Caco-2 (cell line): ENCODE measurements around the gene ESPN. TPM values are rescaled to one million over a fixed set of nuclear protein-coding genes. Genes with fewer than 3 reads are reported as not detected.

Experiments used
- BruUV-seq: library from RNA; stranded (reverse); fragments of 400-500 nt; replicated peaks from 2 replicates; lab custom pipeline; 2021; lab: Mats Ljungman, UMichigan
- CTCF ChIA-PET: fragments of 300-600 bp; sonication (Branson Sonifier 250); formaldehyde crosslinking; loops from one replicate; lab custom pipeline; 2022; ENCODE audit warnings: antibody characterized with exemption; lab: Charles Lee
- POLR2A ChIA-PET: fragments of 300-600 bp; sonication (Branson Sonifier 250); formaldehyde crosslinking; loops from one replicate; lab custom pipeline; 2022; ENCODE audit warnings: antibody characterized with exemption; lab: Charles Lee
- DNase-seq, 2 experiments: peaks; one replicate each; pipeline versions ENCODE4 v3.0.0 to v3.0.0-alpha.2; 2020 to 2022
- H3K27me3 ChIP-seq: replicated peaks from 2 replicates; pipeline ENCODE4 v1.6.0; 2011; ENCODE audit warnings: low read length; ENCODE audit not compliant: control insufficient read depth, insufficient read depth
- H3K36me3 ChIP-seq: 2 replicates; pipeline ENCODE4 v1.5.1; 2011; ENCODE audit warnings: low read length; ENCODE audit not compliant: control insufficient read depth, insufficient read depth
- H3K4me1 ChIP-seq: fragments of 250-450 bp; sonication (Bioruptor Pico); 2 replicates; pipeline ENCODE4 v1.5.1; 2020; ENCODE audit warnings: mild to moderate bottlenecking
- H3K4me3 ChIP-seq: 2 replicates; pipeline ENCODE4 v1.5.1; 2011; ENCODE audit warnings: low read depth, mild to moderate bottlenecking, control low read depth, low read length
- H3K9me3 ChIP-seq: fragments of 250-450 bp; sonication (Bioruptor Pico); 2 replicates; pipeline ENCODE4 v1.5.1; 2020; ENCODE audit warnings: mild to moderate bottlenecking, moderate library complexity
- H3K27ac Mint-ChIP-seq: one replicate; pipeline ENCODE4 v1.8.0; 2022; ENCODE audit warnings: mixed read lengths; ENCODE audit not compliant: unreplicated experiment
- H3K27me3 Mint-ChIP-seq: one replicate; pipeline ENCODE4 v1.8.0; 2022; ENCODE audit warnings: mixed read lengths; ENCODE audit not compliant: insufficient read depth, unreplicated experiment
- H3K36me3 Mint-ChIP-seq: one replicate; pipeline ENCODE4 v1.8.0; 2022; ENCODE audit warnings: mild to moderate bottlenecking, mixed read lengths; ENCODE audit not compliant: insufficient read depth, unreplicated experiment
- H3K4me1 Mint-ChIP-seq: one replicate; pipeline ENCODE4 v1.8.0; 2022; ENCODE audit warnings: low read depth, mixed read lengths; ENCODE audit not compliant: unreplicated experiment
- H3K4me3 Mint-ChIP-seq: one replicate; pipeline ENCODE4 v1.8.0; 2022; ENCODE audit warnings: mild to moderate bottlenecking, moderate library complexity, mixed read lengths; ENCODE audit not compliant: unreplicated experiment
- H3K9me3 Mint-ChIP-seq: one replicate; pipeline ENCODE4 v1.8.0; 2022; ENCODE audit warnings: mixed read lengths; ENCODE audit not compliant: unreplicated experiment
- intact Hi-C: fragments of 100-400 bp; cut with micrococcal nuclease; formaldehyde crosslinking; loops from one replicate; pipeline ENCODE4 v1.10.0; 2022; ENCODE audit not compliant: unreplicated experiment
- total RNA-seq: library from RNA; stranded (reverse); gene quantifications from 2 replicates; pipeline ENCODE4 v1.2.3, GENCODE V29; 2022
- TF ChIP-seq, protein P1 (sequence below), 2 experiments: fragments of 200-600 bp in 1 of 2; IDR thresholded peaks; 1 replicate in 1 of 2; 2 replicates in 1 of 2; pipeline versions ENCODE4 v1.5.1 to v1.8.0; 2011 to 2022; ENCODE audit warnings: antibody characterized with exemption in 1 of 2, control low read depth in 1 of 2, inconsistent platforms in 1 of 2, low read depth in 1 of 2, low read length in 1 of 2, mild to moderate bottlenecking in 1 of 2, moderate library complexity in 1 of 2; ENCODE audit not compliant: insufficient read depth in 1 of 2, severe bottlenecking in 1 of 2, unreplicated experiment in 1 of 2

Gene ESPN
- total RNA-seq, 1 experiment from 2014 or later = 16.3 TPM

DNA sequence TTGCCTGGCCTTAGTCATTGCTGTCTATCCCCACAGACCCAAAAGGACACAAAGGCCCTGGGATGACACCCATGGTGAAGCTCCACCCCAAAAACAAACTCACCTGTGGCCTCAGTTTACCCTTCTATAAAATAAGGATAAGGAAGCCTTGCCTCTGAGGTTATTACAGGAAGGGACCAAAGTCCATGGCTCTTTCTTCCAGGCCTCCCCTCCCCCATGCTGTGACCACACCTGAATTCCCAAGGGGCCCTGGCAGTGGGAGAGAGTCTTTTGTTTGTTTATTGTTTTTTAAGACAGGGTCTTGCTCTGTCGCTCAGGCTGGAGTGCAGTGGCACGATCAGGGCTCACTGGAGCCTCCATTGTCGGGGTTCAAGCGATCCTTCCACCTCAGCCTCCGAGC lies 51.9 kb downstream of the ESPN start:
- intact Hi-C loops = no loop called here

DNA sequence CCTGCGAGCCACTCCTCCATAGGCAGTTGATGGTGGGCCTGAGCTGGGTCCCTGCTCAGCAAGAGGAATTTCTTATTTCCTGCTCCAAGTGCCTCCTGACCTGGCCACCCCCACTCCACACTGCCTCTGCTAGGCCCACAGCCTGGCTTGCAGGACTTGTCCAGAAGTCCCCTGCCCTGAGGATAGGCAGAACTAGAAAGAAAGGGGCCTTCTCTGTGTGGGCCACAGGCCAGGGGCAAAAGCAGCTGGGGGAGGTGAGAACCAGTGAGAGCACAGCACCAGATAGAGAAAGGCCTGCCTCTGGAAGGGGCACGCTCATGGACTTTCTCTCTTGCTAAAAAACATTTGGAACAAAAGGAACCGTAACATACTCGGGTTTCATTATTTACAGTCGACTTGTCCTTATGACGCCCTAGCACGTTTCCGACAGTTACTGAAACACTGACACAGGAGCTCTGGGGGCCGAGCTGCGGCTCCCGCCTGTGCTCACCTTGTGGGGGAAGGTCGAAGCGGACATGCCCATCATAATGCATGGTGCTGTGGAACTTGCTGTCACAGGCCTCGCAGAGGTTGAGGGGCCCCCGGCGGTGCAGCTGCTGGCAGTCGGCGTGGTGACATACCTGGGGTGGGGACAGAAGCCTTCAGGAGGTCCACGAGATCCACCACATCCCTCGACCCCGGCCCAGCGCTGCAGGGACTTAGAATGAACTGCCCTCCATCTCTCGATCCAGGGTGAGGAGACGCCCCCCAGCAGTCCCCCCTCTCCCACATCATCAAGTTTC lies 52.7 kb downstream of the ESPN start:
- peaks cover 15% of the 10 kb centered on the region for H3K36me3 Mint-ChIP-seq
- TF ChIP-seq, protein P1, sequence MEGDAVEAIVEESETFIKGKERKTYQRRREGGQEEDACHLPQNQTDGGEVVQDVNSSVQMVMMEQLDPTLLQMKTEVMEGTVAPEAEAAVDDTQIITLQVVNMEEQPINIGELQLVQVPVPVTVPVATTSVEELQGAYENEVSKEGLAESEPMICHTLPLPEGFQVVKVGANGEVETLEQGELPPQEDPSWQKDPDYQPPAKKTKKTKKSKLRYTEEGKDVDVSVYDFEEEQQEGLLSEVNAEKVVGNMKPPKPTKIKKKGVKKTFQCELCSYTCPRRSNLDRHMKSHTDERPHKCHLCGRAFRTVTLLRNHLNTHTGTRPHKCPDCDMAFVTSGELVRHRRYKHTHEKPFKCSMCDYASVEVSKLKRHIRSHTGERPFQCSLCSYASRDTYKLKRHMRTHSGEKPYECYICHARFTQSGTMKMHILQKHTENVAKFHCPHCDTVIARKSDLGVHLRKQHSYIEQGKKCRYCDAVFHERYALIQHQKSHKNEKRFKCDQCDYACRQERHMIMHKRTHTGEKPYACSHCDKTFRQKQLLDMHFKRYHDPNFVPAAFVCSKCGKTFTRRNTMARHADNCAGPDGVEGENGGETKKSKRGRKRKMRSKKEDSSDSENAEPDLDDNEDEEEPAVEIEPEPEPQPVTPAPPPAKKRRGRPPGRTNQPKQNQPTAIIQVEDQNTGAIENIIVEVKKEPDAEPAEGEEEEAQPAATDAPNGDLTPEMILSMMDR (IDR thresholded peaks at IDR 0.05; ENCODE audit: insufficient read depth in 1 of 2, low read depth in 1 of 2, low read length in 1 of 2, severe bottlenecking in 1 of 2, unreplicated experiment in 1 of 2) = no peak
- DNase-seq = peak in 1 of 2 experiments; percentile 60
- CTCF ChIA-PET = interaction anchor here (1.0 to 1.8 kb wide), 3 partner anchors 9 to 37 kb away, joined by 4 to 5 read pairs (median 5); no protein-coding TSS in a partner anchor
- POLR2A ChIA-PET = no interaction called here
- intact Hi-C loops = no loop called here
- Histone ChIP-seq H3K4me1 (peaks cover 37% of the 10 kb centered on the region), H3K36me3 (no peaks in the 10 kb centered on the region; the same call in 1 of the 2 replicates), H3K9me3 (no peaks in the 10 kb centered on the region), H3K4me3 (no peak overlapping the region), H3K27me3 (no peaks in the 10 kb centered on the region)
- H3K27me3 Mint-ChIP-seq = no peaks in the 10 kb centered on the region
- no peaks in the 10 kb centered on the region for H3K9me3 Mint-ChIP-seq
- H3K4me3 Mint-ChIP-seq = no peak overlapping the region
- H3K27ac Mint-ChIP-seq = peak overlapping the region; percentile 78
- TSS peak; percentile 52 for BruUV-seq
- H3K4me1 Mint-ChIP-seq = peaks cover 13% of the 10 kb centered on the region

More for the DNA sequence above, 51.9 kb downstream of the ESPN start:
- no peaks in the 10 kb centered on the region for H3K9me3 ChIP-seq
- peak overlapping the region; percentile 78 for H3K27ac Mint-ChIP-seq
- ChIA-PET CTCF (interaction anchor here (1.3 kb wide), 1 partner anchor 10 kb away, joined by 5 read pairs; no protein-coding TSS in a partner anchor), POLR2A (no interaction called here)
- no peaks in the 10 kb centered on the region; the same call in 1 of the 2 replicates for H3K36me3 ChIP-seq
- peaks cover 8% of the 10 kb centered on the region for H3K4me1 Mint-ChIP-seq
- no peak overlapping the region for H3K4me3 Mint-ChIP-seq
- peaks cover 42% of the 10 kb centered on the region for H3K4me1 ChIP-seq
- no peaks in the 10 kb centered on the region for H3K27me3 ChIP-seq
- no peak overlapping the region for H3K4me3 ChIP-seq
- no TSS peak for BruUV-seq
- H3K9me3 Mint-ChIP-seq = no peaks in the 10 kb centered on the region
- no peaks in the 10 kb centered on the region for H3K27me3 Mint-ChIP-seq
- H3K36me3 Mint-ChIP-seq = peaks cover 15% of the 10 kb centered on the region
- TF ChIP-seq, protein P1 (IDR thresholded peaks at IDR 0.05; ENCODE audit: insufficient read depth in 1 of 2, low read depth in 1 of 2, low read length in 1 of 2, severe bottlenecking in 1 of 2, unreplicated experiment in 1 of 2) = no peak
- peak; percentile 68 to 81 for DNase-seq

DNA sequence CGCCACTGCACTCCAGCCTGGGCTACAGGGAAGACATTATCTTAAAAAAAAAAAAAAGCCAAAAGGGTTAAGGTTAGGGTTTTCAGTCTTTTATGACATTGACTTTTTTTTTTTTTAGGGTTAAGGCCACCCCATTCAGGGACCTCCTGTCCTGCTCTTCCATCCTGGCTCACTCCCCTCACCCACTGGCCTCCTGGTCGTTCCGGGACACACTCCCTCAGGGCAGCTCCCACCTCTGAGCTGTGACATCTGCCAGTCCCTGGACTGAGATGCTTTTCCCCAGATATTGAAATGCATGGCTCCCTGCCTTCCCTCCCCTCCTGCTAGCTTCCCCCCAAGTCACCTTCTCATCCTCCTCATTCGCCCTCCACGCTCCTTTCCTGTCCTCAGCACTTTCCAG lies 57.2 kb downstream of the ESPN start:
- no peak for DNase-seq
- H3K9me3 Mint-ChIP-seq = no peaks in the 10 kb centered on the region

More for the DNA sequence above, 57.2 kb downstream of the ESPN start:
- TF ChIP-seq, protein P1 (IDR thresholded peaks at IDR 0.05; ENCODE audit: insufficient read depth in 1 of 2, low read depth in 1 of 2, low read length in 1 of 2, severe bottlenecking in 1 of 2, unreplicated experiment in 1 of 2) = no peak
- no peaks in the 10 kb centered on the region for H3K27me3 ChIP-seq
- no peak overlapping the region for H3K27ac Mint-ChIP-seq
- no peaks in the 10 kb centered on the region for H3K36me3 Mint-ChIP-seq
- H3K36me3 ChIP-seq = no peaks in the 10 kb centered on the region
- ChIA-PET CTCF (interaction anchor here (0.5 to 0.7 kb wide), 3 partner anchors 10 to 74 kb away, joined by 3 to 7 read pairs (median 3); no protein-coding TSS in a partner anchor), POLR2A (no interaction called here)
- H3K4me1 Mint-ChIP-seq = peaks cover 9% of the 10 kb centered on the region
- intact Hi-C loops = no loop called here
- no peak overlapping the region for H3K4me3 ChIP-seq
- peaks cover 9% of the 10 kb centered on the region for H3K4me1 ChIP-seq
- H3K27me3 Mint-ChIP-seq = no peaks in the 10 kb centered on the region
- BruUV-seq = no TSS peak
- no peak overlapping the region for H3K4me3 Mint-ChIP-seq
- H3K9me3 ChIP-seq = no peaks in the 10 kb centered on the region
